GM19238 (cell line): ENCODE data around the gene SFMBT2.
"Not testable (repeated sequence)": the region's sequence is repeated elsewhere in the genome, so short reads cannot be mapped to it uniquely, and the experiment has no call there.

Source experiments
- DNase-seq: peaks from one replicate; pipeline ENCODE4 v3.0.0; 2011; ENCODE audit warnings: low spot score; ENCODE audit not compliant: insufficient read length

SFMBT2 gene

GRCh38 chr10:7231509-7232414, 179.1 kb downstream of the SFMBT2 start:
- no peak for DNase-seq

- DNase-seq, result no peak
Observed at GRCh38 chr10:7230951-7231350, 179.9 kb downstream of the SFMBT2 start.

- DNase-seq, result no peak
Observed at GRCh38 chr10:7230036-7230435, 180.8 kb downstream of the SFMBT2 start.

GRCh38 chr10:7225133-7225532, 185.7 kb downstream of the SFMBT2 start:
- no peak for DNase-seq

GRCh38 chr10:7218968-7219367, 191.9 kb downstream of the SFMBT2 start:
- DNase-seq, result no peak

GRCh38 chr10:7212696-7213095, 198.1 kb downstream of the SFMBT2 start:
- not testable (repeated sequence) for DNase-seq

- DNase-seq, result no peak
Observed at GRCh38 chr10:7211857-7212577, 198.8 kb downstream of the SFMBT2 start.

- no peak for DNase-seq
Observed at GRCh38 chr10:7210516-7210915, 200.3 kb downstream of the SFMBT2 start.

- no peak for DNase-seq
Observed at GRCh38 chr10:7209458-7209857, 201.4 kb downstream of the SFMBT2 start.

- no peak for DNase-seq
Observed at GRCh38 chr10:7206412-7207100, 204.3 kb downstream of the SFMBT2 start.

GRCh38 chr10:7205656-7206055, 205.2 kb downstream of the SFMBT2 start:
- DNase-seq, result no peak

- no peak for DNase-seq
Observed at GRCh38 chr10:7202793-7203355, 208.0 kb downstream of the SFMBT2 start.

- no peak for DNase-seq
Observed at GRCh38 chr10:7199152-7199760, 211.6 kb downstream of the SFMBT2 start.

- no peak for DNase-seq
Observed at GRCh38 chr10:7196284-7196683, 214.6 kb downstream of the SFMBT2 start.

- DNase-seq, result no peak
Observed at GRCh38 chr10:7195118-7195517, 215.7 kb downstream of the SFMBT2 start.

- no peak for DNase-seq
Observed at GRCh38 chr10:7194571-7194970, 216.3 kb downstream of the SFMBT2 start.

- DNase-seq, result no peak
Observed at GRCh38 chr10:7193369-7193768, 217.5 kb downstream of the SFMBT2 start.

GRCh38 chr10:7192831-7193361, 217.9 kb downstream of the SFMBT2 start:
- DNase-seq, result no peak

- no peak for DNase-seq
Observed at GRCh38 chr10:7192061-7192460, 218.8 kb downstream of the SFMBT2 start.

GRCh38 chr10:7190772-7191171, 220.1 kb downstream of the SFMBT2 start:
- not testable (repeated sequence) for DNase-seq

- DNase-seq, result no peak
Observed at GRCh38 chr10:7189909-7190308, 220.9 kb downstream of the SFMBT2 start.
